Subcutaneous adipose tissue (tissue), 4 donors: Measurements from ENCODE around the gene PNMA6E. TPM values are rescaled to one million over a fixed set of nuclear protein-coding genes. Genes with fewer than 3 reads are reported as not detected.

Source experiments
- total RNA-seq, 4 donors: library from RNA; depleted of rRNA; stranded (reverse); fragments of >200 nt; gene quantifications; one replicate each; pipeline ENCODE4 v1.1.0, GENCODE V29; 2016
- TF ChIP-seq, protein P1 (sequence below): fragments of 450-650 bp; IDR thresholded peaks from one replicate; pipeline ENCODE4 v1.5.1; 2016; ENCODE audit warnings: low read depth, mild to moderate bottlenecking, control low read depth, antibody characterized with exemption, moderate library complexity

PNMA6E gene
- total RNA-seq, 4 donors from 2014 or later = not detected

- TF ChIP-seq, protein P1, sequence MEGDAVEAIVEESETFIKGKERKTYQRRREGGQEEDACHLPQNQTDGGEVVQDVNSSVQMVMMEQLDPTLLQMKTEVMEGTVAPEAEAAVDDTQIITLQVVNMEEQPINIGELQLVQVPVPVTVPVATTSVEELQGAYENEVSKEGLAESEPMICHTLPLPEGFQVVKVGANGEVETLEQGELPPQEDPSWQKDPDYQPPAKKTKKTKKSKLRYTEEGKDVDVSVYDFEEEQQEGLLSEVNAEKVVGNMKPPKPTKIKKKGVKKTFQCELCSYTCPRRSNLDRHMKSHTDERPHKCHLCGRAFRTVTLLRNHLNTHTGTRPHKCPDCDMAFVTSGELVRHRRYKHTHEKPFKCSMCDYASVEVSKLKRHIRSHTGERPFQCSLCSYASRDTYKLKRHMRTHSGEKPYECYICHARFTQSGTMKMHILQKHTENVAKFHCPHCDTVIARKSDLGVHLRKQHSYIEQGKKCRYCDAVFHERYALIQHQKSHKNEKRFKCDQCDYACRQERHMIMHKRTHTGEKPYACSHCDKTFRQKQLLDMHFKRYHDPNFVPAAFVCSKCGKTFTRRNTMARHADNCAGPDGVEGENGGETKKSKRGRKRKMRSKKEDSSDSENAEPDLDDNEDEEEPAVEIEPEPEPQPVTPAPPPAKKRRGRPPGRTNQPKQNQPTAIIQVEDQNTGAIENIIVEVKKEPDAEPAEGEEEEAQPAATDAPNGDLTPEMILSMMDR = no peak
These were observed 10.9 kb upstream of the PNMA6E start for GRCh38 chrX:153411988-153412574.

GRCh38 chrX:153411255-153411987 is 10.3 kb upstream of the PNMA6E start, which contains the start of gene ZFP92:
TSS of gene ZFP92 (plus strand) at chrX:153411472. CDS start at chrX:153418323, 6,851 bp downstream.
- TF ChIP-seq, protein P1 = no peak

DNA sequence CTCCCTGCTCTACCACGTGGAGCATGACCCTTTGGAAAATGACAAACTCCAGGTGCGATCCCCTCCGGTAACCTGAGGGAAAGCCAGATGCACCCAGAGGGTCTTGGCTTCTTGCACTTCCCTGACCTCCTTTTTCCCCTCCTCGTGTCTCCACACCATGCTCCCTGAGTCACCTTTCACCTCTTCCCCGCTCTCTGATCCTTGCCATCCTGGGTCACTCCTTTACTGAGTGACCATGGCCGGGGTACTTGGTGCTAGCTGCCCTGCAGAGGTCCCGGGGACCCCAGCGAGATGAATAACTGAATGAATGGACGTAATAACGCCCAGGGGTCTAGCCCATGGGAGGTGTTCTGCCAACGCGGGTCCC is 9.7 kb upstream of the PNMA6E start:
- TF ChIP-seq, protein P1 = no peak

DNA sequence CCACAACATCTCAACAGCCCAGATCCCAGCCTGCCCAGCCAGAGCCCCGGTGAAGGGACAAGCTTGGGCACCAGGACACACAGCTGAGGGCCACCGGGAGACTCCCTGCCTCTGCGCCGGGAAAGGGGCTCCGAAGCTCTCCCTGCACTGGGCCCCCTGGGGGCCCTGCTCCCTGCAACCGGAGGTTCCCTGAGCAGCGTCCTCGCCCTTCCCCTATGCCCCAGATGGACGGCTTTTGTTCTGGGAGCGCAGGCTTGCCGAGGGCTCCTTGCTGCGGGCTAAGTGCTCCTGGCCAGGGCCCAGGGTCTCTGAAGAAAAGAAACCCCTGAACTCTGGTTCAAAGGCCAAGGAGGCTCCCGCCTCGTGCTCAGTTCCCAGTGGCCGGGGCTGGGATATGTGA is 9.2 kb upstream of the PNMA6E start:
- TF ChIP-seq, protein P1 = no peak

DNA sequence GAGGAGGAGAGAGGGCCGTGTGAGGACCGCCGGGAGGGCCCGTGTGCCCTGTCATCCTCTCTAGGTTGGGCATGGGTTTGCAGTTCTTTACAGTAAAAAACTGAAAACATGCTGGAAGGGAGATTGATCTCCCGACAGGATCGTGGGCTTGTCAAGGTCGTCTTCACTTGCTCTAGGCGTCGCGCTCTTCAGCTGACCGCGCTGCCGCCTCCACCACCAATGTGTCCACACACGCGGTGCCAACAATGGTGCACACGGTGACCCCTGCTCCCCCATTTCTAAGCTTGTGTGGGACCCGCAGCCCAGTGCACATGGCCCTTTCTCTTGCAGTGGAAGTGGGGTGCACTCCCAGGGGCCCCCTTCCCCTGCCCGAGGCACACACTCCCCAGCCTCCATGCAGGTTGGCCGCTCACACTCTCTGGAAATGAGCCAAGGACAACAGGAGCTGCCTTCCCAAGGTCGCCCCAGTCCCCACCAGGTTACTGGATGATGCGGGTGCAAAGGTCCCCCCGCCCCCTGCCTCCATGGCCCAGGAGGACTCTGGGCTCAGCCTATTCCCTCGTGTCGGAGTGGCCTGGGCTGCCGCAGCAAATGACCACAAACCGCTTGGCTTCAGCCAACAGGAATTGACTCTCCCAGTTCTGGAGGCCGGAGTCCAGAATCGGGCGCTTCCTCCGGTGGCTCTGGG is 8.4 kb upstream of the PNMA6E start:
- TF ChIP-seq, protein P1 = no peak

DNA sequence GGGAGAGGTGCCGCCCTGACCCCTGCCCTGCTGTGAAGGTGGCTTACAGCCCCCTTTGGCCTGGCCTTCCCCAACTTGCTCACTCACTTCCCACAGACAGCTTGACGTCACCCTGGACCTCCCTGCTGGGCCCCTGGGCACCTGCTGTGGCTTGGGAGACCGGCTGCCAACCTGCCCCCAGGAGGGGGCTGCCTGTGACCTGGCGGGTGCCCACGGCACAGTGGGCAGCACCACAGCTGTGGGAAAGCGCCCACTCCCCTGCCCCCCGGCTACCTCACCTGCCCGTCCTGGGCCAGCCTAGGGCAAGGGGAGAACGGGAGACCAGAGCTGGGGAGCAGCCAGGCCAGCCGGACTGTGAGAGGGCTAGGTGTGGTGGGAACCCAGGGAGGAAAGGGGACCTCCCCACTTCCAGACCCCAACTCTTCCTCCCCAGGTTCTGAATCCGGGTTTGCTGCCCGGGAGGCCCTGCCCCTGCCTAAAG is 7.8 kb upstream of the PNMA6E start:
- TF ChIP-seq, protein P1 = no peak

DNA sequence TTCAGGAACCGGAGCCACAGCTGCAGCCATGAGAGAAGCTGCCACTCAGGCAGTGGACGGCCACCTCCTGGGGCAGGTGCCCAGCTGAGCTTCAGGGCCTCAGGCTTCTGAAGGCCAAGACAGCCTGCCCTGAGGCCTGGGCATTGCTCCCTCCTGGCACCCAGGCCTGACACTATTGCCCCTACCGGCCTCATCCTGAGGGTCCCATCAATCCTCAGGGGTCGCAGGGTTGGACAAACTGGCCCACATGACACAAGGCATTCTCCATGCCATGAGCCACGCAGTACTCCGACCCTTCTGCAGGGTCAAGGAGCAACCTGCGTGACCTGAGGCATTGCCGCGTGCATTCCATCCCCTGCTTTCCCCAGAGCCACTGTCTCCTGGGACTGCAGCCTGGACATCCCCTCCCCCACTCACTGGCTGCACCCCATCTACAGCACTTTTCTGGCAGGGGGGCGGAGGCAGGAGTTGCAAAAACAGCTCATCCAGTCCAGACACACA is 7.1 kb upstream of the PNMA6E start:
- TF ChIP-seq, protein P1 = no peak
